Measurements from ENCODE around the gene DFFB.
"Not testable (repeated sequence)": the region's sequence is repeated elsewhere in the genome, so short reads cannot be mapped to it uniquely, and the experiment has no call there.

Gene DFFB

DNA sequence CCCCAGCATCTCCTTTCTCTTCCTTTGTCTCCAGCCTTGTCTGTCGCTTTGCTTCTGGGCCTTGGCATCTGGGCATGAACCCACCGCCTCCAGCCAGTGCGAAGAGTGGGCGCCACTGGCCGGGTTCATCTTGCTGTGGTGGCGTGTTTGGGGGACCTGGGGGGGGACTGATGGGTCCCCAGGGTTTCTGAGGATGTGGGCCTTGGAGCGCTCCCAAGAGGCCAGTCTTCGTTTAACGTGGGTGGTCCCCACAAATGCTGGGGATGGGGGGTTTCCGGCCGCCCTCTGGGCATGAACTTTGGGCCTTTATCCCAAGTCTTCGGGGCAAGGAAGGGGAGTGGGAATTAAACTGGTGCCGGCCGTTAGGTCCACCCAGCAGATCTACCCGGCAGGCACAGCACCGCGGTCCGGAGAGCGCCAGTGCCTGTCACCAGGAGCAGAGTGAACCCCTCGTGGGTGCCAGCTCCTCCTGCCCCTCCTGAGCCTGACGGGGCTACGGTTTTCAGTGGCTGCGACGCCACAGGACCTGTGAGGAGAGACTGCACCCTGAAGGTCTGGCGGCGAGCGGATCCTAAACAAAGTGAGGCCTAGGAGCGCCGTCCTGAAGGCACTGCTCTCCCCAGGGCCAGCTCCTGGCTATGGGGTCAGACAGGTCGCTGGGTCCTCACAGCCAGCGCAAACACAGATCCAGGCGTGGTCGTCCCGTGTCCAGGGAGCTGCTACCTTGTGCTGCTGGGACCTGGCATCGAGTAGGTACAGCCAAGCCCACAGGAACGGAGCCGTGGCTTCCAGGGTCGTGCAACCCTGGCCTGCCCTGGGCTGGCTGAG, 54.9 kb downstream of the DFFB start:
- DNase-seq, result no peak

DNA sequence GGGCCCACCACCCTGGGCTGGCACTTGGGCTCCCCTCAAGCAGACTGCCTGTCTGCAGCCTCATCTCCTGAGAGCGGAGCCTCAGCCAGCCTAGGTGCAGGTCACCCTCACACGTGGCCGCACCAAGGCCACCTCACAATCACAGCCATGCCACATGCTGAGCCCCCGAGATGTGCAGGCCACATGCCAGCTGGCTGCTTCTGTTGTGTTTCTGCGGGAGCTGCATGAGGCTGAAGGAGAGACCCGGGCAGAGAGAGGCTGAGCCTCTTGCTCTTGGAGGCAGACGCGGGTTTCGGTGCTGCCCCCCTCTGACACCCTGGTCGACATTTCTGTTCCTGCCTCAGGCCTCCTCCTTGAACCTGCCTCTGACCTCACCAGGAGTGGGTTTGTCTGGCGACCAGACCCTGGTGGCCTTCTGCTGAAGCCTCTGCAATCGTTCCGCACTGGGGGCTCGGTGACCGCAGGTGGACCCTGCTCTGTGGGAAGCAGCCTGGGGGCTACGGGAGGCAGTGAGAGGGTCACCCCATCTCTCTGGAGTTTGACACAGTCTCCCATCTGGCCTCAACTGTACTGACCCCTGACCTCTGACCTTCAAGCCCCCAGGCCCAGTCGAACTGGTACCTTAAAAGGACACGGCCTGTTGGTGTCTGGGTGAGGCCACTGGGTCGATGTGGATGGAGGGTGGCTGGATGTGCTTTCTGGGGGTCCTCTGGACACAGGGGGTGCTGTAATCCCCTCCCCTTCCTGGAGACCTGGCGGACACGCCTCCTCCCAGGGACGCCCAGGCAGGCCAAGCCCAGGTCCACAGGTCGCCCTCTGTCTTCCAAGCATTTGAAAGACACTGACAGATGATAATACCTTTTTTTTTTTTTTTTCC, 55.8 kb downstream of the DFFB start:
- no peak for DNase-seq

DNA sequence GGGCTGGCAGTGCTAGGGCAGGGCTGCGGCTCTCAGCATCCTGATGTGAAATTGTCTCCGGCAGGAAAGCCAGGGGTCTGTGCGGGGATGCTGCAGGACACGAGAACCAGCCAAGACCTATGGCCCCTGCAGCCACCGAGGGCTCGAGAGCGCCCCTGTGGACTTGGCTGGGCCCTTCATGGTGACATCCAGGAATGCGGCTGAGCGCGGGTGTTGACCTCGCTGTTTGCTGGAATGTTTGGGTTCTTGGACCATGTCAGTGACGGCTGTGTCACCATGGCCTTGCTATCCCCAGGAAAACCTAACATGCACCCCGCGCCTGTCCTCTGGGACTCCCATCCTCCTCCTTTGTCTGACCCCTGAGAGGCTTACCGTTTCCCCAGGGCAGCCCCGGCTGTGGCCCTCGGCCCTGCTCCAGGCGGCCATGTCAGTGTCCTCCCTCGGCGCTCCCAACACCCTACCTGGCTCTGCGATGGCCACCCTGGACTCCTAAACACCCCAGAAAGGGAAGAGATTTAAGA, 57.1 kb downstream of the DFFB start:
- DNase-seq, result no peak

DNA sequence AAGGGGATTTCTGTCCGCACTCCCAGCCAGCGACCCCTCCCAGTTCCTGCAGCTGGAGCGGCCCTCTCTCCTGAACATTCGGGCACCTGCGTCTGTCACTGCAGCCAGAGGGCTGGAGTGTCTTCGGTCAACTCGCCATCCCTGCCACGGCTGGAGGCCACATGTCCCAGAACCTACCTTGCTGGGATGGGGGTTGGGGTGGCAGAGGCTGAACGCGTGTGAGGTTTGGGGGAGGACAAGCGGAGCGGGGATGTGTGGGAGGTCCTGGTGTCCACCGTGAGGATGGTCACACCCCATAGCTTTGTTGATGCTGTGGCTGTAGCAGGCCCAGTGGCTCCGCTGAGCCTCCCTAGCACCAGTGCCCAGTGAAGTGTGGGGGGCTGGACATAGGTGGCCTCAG, 57.6 kb downstream of the DFFB start:
- DNase-seq, result no peak

DNA sequence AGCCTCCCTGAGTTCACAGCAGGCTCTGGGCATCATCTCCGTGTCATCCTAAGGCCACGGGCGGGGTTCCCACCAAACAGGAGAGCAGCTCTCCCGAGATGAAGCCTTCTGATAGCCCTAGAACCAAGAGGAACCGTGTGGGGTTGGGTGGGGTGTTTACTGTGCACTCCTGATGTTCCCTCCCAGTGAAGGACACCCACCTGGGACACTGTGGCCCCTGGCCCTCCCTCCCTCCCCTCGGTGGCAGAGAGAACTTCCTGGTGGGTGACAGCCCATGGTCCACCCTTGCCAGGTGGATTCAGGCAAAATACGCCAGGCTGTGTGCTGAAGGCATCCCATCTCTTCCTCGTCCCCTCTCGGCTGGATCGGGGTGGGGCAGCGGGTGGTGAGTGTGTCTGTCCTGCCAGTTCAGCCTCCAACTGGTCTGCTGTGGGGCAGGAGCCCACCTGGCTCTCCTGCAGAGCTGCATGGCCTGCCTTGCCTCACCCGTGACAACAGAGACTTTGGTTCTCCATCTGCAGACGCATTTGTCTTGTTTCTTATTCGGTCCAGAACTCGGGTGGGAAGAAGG, 58.4 kb downstream of the DFFB start:
- no peak for DNase-seq

DNA sequence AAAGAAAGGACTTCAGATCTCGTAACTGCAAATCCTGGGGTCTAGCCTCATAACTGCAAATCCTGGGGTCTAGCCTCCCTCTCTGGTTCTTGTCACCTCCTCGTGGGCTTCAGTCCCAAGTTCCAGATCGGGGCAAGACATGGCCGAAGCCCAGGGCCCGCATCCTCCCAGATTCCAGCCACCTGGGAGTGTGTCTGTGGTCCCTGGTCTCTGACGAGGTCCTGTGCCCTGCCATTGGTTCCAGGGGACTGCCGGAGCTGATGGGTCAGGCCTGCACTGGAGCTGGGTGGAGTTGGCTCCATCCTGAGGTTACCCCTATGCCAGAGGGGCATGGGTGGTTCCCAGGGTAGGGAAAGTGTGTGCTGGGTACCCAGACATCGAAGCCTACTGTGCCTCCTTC, 60.5 kb downstream of the DFFB start:
- DNase-seq, result no peak

DNA sequence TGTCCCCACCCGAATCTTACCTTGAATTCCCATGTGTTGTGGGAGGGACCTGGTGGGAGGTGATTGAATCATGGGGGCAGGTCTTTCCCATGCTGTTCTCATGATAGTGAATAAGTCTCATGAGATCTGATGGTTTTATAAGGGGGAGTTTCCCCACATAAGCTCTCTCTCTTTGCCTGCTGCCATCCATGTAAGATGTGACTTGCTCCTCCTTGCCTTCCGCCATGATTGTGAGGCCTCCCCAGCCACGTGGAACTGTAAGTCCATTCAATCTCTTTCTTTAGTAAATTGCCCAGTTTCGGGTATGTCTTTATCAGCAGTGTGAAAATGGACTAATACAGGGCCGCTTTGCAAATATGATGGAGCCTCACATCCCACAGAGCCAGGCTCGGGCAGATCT, 61.1 kb downstream of the DFFB start:
- not testable (repeated sequence) for DNase-seq

DNA sequence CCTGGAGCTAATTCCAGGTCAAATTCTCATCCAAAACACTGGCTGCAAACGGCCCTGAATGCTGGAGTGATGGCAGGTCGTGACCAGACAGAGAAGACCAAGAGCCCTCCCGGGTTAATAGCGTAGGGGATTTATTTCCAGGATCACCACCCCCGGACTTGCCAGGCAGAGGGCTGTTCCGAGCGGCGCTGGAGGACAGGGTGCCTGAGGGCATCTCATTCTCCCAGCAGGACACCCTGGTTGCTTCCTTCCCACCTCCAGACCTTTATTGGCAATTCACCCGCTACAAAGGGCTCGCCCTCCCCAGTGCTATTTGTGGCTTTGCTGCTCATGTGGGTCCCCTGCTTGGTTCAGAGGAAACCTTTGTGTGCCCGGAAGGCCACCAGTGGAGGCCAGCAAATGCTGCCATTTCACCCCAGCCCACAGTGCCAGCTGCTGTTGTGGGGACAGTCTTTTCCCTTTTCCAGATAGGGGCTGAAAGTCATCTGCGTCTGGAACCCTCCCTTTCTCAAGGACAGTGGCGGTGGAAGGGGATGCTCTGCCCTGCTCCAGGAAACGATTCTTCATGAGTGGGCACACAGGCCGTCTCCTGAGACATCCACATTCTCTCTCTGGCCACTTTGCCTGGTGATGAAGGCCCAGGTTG, 61.8 kb downstream of the DFFB start:
- no peak for DNase-seq

DNA sequence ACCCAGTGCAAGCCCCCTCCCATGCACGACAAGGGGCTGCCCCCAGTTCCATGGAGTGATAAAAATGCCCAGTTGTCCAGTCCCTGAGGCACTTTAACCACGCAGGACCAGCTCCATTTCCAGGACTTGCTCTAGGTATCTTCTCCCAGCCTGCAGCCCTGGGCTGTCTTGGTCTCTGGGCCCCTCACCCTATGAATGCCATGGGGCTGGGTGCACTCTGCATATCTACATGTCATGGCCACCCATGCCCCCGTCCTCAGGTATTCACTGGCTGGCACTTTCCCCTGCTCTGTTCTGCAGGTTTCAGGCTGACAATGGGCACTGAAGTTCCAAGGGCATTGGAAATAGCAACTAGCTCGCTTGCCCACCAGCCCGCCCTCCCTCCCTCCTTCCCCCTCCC, 62.4 kb downstream of the DFFB start:
- DNase-seq, result no peak

DNA sequence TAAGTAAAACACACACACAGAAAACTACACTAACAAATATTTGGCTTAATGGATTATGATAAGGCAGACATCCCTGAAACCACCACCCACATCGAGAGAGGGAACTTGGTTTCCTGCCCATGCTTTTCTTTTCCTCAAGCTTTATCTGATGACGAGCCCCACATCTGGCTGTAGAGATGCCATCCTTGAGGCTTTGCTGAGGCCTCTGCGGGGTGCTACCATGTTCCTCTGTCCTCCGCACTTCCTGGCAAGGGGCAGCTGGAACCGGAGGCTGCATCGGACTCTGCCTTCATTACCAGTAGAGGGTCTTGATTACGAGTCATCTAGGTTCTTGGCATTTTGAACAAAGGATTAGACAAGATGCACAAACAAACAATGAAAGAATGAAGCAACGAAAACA, 64.5 kb downstream of the DFFB start:
- DNase-seq, result no peak

DNA sequence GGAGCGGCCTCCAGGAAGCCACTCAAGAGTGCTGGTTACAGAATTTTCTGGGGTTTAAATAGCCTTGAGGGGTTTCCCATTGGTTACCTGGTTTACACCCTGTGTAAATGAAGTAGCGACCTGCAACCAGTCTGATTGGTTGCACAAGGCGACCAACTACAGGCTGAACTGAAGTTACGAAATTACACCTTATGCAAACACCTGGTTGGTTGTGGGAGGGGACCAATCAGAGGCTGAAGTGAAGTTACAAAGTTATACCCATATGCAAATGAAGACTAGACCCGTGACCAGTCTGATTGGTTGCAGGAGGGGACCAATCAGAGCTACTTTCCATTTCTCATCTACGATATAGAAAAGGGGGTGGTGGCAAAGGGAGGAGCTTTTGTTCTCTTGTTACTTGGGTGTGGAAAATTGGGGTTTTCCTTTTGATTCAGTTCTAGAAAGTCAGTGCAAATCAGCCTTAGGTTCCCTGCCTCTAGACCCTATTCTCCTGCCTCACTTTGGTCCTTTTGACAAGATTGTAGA, 65.0 kb downstream of the DFFB start:
- DNase-seq, result no peak

DNA sequence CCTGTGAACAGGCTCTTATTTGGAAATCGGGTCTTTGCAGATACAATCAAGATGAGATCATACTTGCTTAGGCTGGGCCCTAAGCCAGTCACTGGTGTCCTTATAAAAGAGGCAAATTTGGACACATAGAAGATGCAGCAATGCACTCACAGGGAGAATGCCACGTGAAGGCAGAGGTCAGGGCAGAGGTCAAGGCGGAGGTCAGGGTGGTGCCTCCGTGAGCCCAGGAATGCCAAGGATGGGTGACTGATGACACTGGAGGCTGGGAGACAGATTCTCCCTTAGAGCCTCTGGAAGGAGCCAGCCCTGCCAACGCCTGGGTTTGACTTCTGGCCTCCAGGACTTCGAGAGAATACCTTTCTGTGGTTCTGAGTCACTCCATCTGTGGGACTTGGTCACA, 65.6 kb downstream of the DFFB start:
- no peak for DNase-seq

DNA sequence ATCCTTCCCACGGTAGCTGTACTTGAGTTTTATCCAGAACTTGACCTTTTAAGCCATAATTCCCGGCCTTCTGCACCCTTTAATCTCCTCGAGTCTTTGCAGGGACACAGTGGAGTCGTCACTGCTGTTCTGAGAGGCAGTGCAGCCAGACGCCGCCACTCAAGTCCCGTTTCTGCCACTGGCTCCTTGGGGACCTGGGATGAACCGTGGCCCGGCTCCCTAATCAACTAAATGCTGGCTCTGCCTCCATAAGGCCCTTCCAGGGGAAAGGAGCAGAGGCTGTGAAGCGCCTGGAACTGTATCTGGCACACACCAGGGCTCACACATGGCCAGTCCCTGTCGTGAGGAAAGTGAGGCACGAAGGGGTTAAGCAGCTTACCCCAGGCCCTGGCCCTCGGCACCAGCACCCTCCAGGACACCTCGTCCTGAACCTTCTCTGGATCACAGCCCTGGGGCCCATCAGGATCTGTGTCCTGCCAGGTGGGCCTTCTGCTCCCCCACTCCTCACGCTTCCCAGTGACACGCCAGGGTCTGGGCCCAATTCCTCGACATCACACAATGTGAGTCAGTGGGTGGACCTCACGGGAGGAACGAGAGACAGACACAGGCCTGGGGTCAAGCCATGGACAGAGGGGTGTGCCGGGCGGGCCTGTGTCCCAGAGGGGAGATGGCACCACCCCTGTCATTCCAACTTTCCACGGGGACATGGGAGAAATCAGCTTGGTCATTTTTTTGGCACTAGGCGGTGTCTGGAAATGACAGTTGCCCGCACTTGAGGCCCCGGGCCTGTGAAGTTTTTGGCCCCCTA, 66.3 kb downstream of the DFFB start:
- DNase-seq, result no peak

DNA sequence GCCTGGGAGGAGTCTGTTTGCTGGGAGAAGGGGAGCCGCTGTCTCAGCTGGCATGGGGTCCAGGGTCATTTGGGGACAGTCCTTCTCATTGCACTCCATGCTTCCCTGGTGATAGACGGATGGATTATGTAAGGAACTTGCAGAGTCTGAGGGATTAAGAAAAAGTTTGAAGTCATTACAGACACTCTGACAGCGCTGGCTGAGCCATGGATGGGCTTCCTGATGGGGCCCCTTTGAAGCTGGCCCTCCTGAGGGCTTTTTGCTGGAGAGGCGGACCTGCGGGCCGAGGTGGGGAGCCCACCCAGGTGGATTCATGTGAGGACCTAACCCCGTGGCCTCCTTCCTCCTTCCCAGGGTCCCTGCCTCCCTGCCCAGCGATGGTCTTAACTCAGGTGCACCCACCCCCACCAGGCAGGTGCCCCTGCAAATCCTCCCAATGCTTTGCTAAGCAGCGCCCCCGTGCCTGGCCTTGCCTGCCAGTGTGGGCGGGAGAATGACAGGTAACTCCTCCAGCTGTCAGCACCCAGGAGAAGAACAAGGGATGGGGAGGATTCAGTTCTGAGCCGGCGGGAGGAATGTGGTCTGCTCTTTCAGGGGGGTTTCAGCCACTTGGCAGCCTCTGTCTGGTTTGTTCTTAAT, 67.0 kb downstream of the DFFB start:
- DNase-seq, result no peak

DNA sequence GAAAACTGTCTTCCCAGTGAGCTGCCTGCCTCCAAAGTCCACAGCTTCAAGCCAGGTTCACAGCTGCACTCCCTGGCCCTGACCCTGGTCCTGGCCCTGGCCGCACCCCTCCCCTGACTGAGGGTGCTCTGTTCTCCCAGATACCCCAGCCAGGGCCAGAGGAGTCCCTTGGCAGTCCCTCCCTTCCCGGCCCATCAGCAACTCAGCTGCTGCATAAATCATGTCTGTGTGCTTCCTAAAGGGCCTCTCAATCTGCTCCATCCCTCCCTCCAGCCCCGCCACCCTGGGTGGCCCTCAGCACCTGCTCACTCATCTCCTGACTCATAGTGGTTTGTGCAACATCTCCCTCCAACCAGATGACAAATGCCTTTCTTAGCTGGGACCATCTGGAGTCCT, 67.5 kb downstream of the DFFB start:
- no peak for DNase-seq

DNA sequence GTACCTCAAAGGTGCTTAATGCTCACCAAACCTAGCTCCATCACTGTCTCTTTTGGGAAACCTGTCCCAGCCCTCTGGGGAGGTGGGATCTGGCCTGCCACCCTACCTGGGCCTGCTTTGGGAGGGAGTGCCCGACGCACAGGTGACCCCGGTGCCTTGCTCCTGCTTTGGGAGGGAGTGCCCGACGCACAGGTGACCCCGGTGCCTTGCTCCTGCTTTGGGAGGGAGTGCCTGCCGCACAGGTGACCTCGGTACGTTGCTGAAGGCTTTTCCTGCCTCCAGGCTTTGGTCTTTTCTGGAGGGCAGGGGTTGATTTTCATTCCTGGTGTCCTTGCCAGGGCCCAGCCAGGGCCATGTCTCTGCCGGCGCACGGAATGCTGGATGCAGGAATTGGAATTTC, 68.0 kb downstream of the DFFB start:
- DNase-seq, result no peak

DNA sequence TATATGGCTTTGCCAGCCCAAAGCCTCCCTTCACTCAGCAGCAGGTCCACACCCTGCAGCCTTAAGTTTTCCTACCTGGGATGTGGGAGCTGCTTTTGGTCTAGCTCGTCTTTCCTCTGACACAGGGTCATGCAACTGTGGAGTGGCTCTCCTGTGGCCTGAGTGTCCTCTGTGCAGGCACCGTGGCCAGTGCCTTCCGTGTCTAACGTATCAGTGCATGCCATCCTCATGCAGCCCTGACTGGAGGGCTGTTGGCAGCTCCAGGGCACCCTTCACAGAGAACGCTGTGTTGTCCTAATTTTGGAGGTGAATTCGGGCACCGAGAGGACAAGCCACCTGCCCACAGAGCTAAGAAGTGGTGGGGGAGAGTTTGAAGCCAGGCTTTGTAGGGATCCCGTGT, 68.5 kb downstream of the DFFB start:
- DNase-seq, result no peak

DNA sequence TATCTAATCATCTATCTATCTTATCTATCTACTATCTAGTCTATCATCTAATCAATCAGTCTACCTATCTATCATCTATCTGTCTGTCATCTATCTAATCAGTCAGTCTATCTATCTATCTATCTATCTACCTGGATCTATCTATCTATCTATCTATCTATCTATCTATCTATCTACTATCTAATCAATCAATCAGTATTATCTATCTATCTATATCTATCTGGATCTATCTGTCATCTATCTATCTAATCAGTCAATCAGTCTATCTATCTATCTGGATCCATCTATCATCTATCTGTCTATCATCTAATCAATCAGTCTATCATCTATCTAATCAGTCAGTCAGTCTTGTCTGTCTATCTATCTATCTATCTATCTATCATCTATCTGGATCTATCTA, 69.7 kb downstream of the DFFB start:
- DNase-seq, result no peak

DNA sequence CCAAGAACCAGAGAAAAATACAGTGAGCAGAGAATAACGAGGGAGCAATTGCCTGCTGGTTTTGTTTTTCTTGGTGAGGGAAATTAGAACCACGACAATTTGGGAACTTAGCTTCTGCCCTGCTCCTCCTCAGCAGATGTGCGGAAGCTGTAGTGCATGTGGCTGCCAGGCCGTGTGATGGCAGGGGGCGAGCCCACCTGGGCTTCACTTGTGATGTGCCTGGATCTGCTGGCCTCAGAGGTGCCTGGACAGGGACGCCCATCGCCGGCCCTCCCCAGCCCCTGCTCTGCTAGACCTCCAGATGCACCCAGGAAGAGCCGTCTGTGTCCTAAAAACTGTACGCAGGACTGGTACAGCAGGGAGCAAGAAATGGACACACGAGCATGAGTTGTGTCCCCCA, 71.3 kb downstream of the DFFB start:
- DNase-seq, result no peak

DNA sequence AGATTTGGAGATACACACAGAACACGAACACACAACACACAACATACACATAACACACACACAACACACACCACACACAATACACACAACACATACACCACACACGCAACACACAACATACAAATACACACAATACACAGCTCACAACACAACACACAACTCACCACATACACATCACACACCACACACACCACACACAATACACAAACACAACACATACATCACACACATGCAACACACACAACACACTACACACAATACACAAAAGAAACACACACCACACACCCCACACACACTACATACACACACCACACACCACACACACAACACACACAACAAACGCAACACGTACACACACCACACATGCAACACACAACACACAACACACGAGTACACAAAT, 71.8 kb downstream of the DFFB start:
- no peak for DNase-seq

DNA sequence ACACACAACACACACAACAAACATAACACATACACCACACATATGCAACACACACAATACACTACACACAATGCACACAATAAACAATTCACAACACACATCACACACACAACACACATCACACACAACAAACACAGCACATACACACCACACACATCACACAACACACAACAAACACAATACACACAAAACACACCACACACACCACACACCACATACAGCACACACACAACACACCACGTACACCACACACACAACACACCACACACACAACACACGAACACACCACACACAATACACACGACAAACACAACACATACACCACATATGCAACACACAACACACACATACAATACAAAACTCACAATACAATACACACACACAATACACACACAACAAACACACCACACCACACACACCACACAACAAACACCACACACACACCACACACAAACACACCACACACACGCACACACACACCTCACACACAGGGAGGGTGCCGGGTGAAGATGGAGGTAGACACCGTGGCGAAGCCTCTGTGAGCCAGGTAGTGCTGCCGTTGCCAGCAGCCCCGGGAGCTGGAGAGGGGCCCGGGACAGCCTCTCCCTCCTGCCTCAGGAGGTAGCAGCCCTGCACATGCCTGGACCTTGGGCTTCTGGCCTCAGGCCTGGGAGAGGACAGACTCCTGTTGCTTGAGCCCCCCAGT, 73.2 kb downstream of the DFFB start:
- no peak for DNase-seq

Measured in NCI-H774 (cell line).